K562 (cell line): ENCODE measurements around the gene GPR107. TPM values are rescaled to one million over a fixed set of nuclear protein-coding genes. Genes with fewer than 3 reads are reported as not detected.
A peak's percentile ranks its signal among the peaks of the same experiment; 100 is the strongest.

ENCODE experiments used
- CHCHD3 ChIP-seq: fragments of 250-450 bp; sonication (Bioruptor Pico); IDR thresholded peaks from 2 replicates; pipeline ENCODE4 v2.1.2; 2022; ENCODE audit warnings: mild to moderate bottlenecking
- CSDE1 ChIP-seq, 2 experiments: fragments of 450-650 bp; IDR thresholded peaks; 2 replicates each; pipeline ENCODE4 v1.6.1; 2016; ENCODE audit warnings: mild to moderate bottlenecking in 1 of 2
- DIDO1 ChIP-seq: fragments of 450-650 bp; IDR thresholded peaks from 2 replicates; pipeline ENCODE4 v1.6.1; 2016; ENCODE audit warnings: low read depth, missing biosample characterization, missing genetic modification characterization
- ELK1 ChIP-seq: sonication (generic); formaldehyde crosslinking; IDR thresholded peaks from 2 replicates; pipeline ENCODE4 v1.8.1; 2022; ENCODE audit warnings: missing genetic modification reagents
- FOXJ3 ChIP-seq: sonication (generic); formaldehyde crosslinking; IDR thresholded peaks from 2 replicates; pipeline ENCODE4 v1.4.0; 2020; ENCODE audit warnings: mild to moderate bottlenecking, missing genetic modification reagents
- GABPB2 ChIP-seq: fragments of 250-450 bp; sonication (Bioruptor Pico); conservative IDR thresholded peaks from 2 replicates; pipeline ENCODE4 v1.5.1; 2021; ENCODE audit warnings: mild to moderate bottlenecking
- GATA2 ChIP-seq: sonication (generic); formaldehyde crosslinking; IDR thresholded peaks from 2 replicates; pipeline ENCODE4 v1.4.0; 2020; ENCODE audit warnings: mild to moderate bottlenecking, missing genetic modification reagents
- HMGXB4 ChIP-seq: sonication (generic); formaldehyde crosslinking; IDR thresholded peaks from 2 replicates; pipeline ENCODE4 v1.8.1; 2023; ENCODE audit warnings: mild to moderate bottlenecking, missing genetic modification reagents
- IRF1 ChIP-seq: sonication (generic); formaldehyde crosslinking; IDR thresholded peaks from 2 replicates; pipeline ENCODE4 v1.8.0; 2022; ENCODE audit warnings: missing genetic modification reagents, mild to moderate bottlenecking, borderline replicate concordance
- IRF9 ChIP-seq: fragments of 450-650 bp; IDR thresholded peaks from 2 replicates; pipeline ENCODE4 v1.6.1; 2016; ENCODE audit warnings: missing biosample characterization, missing genetic modification characterization
- MEF2A ChIP-seq: IDR thresholded peaks from 2 replicates; pipeline ENCODE4 v1.6.1; 2011; ENCODE audit warnings: low read depth, mild to moderate bottlenecking, low read length, moderate library complexity; ENCODE audit not compliant: control insufficient read depth
- MEF2D ChIP-seq: conservative IDR thresholded peaks from 2 replicates; pipeline ENCODE4 v1.6.1; 2016; ENCODE audit warnings: low read depth, missing genetic modification characterization, missing compliant biosample characterization
- RFX1 ChIP-seq: fragments of 450-650 bp; IDR thresholded peaks from 2 replicates; pipeline ENCODE4 v1.6.1; 2016; ENCODE audit warnings: mild to moderate bottlenecking, moderate library complexity
- RHOXF2B ChIP-seq: fragments of 250-450 bp; sonication (Bioruptor Pico); conservative IDR thresholded peaks from 2 replicates; pipeline ENCODE4 v1.5.1; 2021
- RUNX1 ChIP-seq: sonication (generic); IDR thresholded peaks from 2 replicates; pipeline ENCODE4 v1.6.1; 2016; ENCODE audit warnings: antibody characterized with exemption, low read depth
- SOX6 ChIP-seq: fragments of 450-650 bp; IDR thresholded peaks from 2 replicates; pipeline ENCODE4 v1.6.1; 2014; ENCODE audit warnings: mild to moderate bottlenecking
- TAF1 ChIP-seq: IDR thresholded peaks from 2 replicates; pipeline ENCODE4 v1.6.1; 2011; ENCODE audit warnings: mild to moderate bottlenecking, low read length, moderate library complexity; ENCODE audit not compliant: insufficient read depth, control insufficient read depth, severe bottlenecking; ENCODE audit errors: extremely low read depth
- TARDBP ChIP-seq: fragments of 450-650 bp; IDR thresholded peaks from 2 replicates; pipeline ENCODE4 v1.6.1; 2016
- TBL1XR1 ChIP-seq, 2 experiments: IDR thresholded peaks; 2 replicates each; pipeline ENCODE4 v1.6.1; 2012; ENCODE audit warnings: improper control_type of control experiment in 2 of 2, low read length in 2 of 2, mild to moderate bottlenecking in 1 of 2
- ZBTB33 ChIP-seq: sonication (generic); formaldehyde crosslinking; IDR thresholded peaks from 2 replicates; pipeline ENCODE4 v1.8.1; 2023; ENCODE audit warnings: mild to moderate bottlenecking, missing genetic modification reagents
- ZC3H11A ChIP-seq: IDR thresholded peaks from 2 replicates; pipeline ENCODE4 v1.6.1; 2012; ENCODE audit warnings: low read depth, low read length, improper control_type of control experiment
- ZFP36 ChIP-seq: fragments of 150-350 bp; IDR thresholded peaks from 2 replicates; pipeline ENCODE4 v1.6.1; 2018; ENCODE audit warnings: low read length, low read depth; ENCODE audit not compliant: partially characterized antibody
- ZNF24 ChIP-seq: fragments of 450-650 bp; IDR thresholded peaks from 2 replicates; pipeline ENCODE4 v1.6.1; 2016
- ZNF511 ChIP-seq: sonication (generic); formaldehyde crosslinking; IDR thresholded peaks from 2 replicates; pipeline ENCODE4 v1.8.0; 2022; ENCODE audit warnings: mild to moderate bottlenecking, missing genetic modification reagents
- polyA plus RNA-seq, 8 experiments: library from polyadenylated mRNA; depleted of rRNA in 4 of 8; stranded (reverse) in 5 of 8; unstranded in 3 of 8; fragments of >200 nt; fragmentation: Nextera tagmentation in 2 of 8; fragmentation: Illumina TruSeq in 1 of 8; extraction: Ambion mirVana in 2 of 8; extraction: Trizol in 1 of 8; gene quantifications; 2 replicates each; pipeline versions ENCODE4 v1.2.1 to v1.2.3, GENCODE V29; 2011 to 2014; ENCODE audit warnings: inconsistent platforms in 1 of 8, missing spikeins in 1 of 8
- total RNA-seq, 7 experiments: library from RNA; depleted of rRNA in 6 of 7; stranded (reverse); fragments of >200 nt in 6 of 7; fragmentation: Illumina TruSeq in 2 of 7; extraction: Trizol in 2 of 7; gene quantifications; 2 replicates each; pipeline versions ENCODE4 v1.2.1 to v1.2.3, GENCODE V29; 2011 to 2021; ENCODE audit warnings: low replicate concordance in 1 of 7

Gene GPR107
- total and polyA plus RNA-seq, 9 of the 15 experiments (the other 6 are each of a cell fraction or from before 2014, with no cell fraction given): 3.2 to 34.6 (median 14.4) TPM

GRCh38 chr9:130150779-130151382 is 97.2 kb downstream of the GPR107 start (continued):
- TF ChIP-seq HMGXB4 (CRISPR knock-in tag) (no peak), GABPB2 (CRISPR knock-in tag) (no peak), RHOXF2B (CRISPR knock-in tag) (no peak; the same call in 1 of the 2 replicates), CHCHD3 (CRISPR knock-in tag) (no peak), ZFP36 (no peak), ZC3H11A (no peak), IRF9 (tag) (peak; percentile 99), MEF2D (tag) (peak; percentile 98), CSDE1 (IDR thresholded peaks at IDR 0.05) (no peak), GATA2 (CRISPR knock-in tag) (no peak), ELK1 (CRISPR knock-in tag) (no peak), TAF1 (peak; percentile 14), SOX6 (no peak), IRF1 (CRISPR knock-in tag) (no peak), ZNF24 (no peak), RFX1 (no peak), ZNF511 (CRISPR knock-in tag) (no peak), TARDBP (no peak), RUNX1 (no peak), FOXJ3 (CRISPR knock-in tag) (no peak), MEF2A (no peak), DIDO1 (tag) (peak; percentile 92), TBL1XR1 (IDR thresholded peaks at IDR 0.05; ENCODE audit: low read length in 2 of 2) (no peak), ZBTB33 (CRISPR knock-in tag) (no peak)
